NCI-H2029 treated with DMSO at 0.1 percent for 48 hours (cell line): ENCODE data around the gene MED15.

ENCODE experiments used
- DNase-seq: peaks from one replicate; lab custom pipeline; 2025; lab: John Stamatoyannopoulos, UW

The MED15 gene

GRCh38 chr22:20571531-20572007, 64.2 kb downstream of the MED15 start:
- DNase-seq, result no peak

GRCh38 chr22:20572132-20572802, 64.9 kb downstream of the MED15 start:
- DNase-seq, result no peak

- no peak for DNase-seq
Observed at GRCh38 chr22:20573176-20573832, 65.9 kb downstream of the MED15 start.

- DNase-seq, result no peak
Observed at GRCh38 chr22:20573833-20574615, 66.6 kb downstream of the MED15 start.

DNA sequence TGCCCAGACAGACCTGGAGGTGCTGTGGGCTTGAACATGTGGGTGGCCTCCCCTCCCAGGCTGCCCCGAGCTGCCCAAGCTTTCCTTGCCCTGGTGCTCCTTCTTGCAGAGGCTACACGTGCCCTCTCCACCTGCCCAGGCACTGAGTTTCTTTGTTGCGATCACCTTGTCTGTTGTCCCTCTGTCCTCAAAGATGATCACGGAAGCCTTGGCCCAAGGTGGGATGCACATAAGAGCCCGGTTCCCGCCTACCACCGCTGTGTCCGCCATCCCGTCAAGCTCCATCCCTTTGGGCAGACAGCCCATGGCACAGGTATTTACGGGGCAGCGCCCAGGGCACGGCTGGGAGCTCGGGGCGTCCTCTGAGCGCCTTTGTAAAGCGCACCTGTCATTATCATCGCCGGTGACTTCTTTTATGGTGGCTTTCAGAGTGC, 67.5 kb downstream of the MED15 start:
- no peak for DNase-seq

GRCh38 chr22:20575724-20576444, 68.5 kb downstream of the MED15 start:
- DNase-seq, result no peak

DNA sequence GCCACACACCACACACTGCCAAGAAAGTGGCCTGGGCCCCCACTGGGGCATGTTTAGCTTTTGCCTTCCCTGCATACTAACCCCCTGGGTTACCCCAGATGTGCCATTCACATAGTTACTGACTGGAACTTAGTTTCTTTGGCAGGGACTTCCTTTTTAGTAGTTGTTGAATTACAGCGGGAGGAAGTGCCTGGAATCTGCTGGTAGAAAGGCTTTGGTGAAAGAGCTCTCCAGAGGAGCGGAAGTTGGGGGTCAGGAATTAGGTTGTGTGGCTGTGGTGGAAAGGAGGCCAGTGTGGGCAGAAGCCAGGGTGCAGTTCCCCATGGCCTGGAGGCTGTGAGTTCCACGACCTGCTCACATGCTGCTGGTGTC, 69.0 kb downstream of the MED15 start:
- DNase-seq, result no peak

DNA sequence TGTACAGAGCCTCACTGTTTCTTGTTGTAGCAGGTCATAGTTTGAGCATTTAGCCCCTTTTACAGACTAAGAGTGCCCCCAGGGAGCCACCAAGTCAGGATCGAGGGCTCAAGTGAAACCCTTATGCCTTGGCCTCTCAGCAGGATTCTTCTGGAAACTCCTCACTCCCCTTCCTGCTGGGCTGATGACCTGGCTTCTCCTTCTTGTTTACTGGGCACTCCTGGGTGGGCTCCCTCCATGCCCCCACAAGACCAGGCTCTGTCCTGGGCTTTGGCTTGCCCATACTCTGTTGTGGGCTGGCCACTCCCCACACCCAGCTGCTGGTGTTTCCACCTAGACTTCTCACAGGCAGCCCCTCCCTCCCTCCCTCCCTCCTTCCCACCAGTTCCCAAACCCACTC, 69.6 kb downstream of the MED15 start:
- no peak for DNase-seq

DNA sequence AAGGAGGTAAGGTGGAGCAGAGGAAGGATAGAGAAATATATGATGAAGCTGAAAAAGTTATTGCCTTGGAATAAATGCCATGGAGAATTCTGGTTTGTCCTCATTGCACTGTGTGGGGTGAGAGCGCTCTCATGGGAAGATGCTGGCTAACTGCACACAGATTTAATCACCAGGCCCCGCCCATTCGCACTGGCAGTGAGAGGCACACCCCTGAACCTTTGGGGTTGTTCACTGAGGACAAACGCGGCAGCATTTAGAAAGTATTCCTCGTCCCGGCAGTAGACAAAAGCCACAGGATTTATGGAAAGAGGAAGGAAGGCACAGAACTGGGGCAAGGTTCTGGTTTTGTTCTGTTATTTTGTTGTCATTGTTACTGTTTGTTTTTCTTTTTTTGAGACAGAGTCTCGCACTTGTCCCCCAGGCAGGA, 70.2 kb downstream of the MED15 start:
- no peak for DNase-seq

GRCh38 chr22:20578192-20578591, 70.8 kb downstream of the MED15 start:
- DNase-seq, result no peak

DNA sequence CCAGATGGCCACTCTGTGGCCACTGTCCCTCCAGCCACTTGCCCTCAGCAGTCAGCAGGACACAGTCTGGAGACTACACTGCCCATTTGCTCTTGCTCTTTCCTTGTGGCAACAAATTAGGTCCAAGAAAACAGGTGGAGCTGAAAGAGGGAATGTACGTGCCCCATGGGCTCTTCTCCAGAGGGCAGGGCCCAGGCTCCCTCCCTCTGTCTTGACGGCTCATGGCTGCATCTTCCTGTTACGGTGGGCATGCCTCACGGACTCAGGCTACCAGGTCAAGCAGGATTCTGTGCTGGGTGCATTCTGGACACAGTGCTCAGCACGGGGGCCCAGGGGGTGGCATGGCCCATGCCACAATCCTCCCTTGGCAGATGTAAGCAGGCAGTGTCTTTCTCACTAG, 71.3 kb downstream of the MED15 start:
- no peak for DNase-seq

- DNase-seq, result no peak
Observed at GRCh38 chr22:20579273-20580120, 72.1 kb downstream of the MED15 start.

DNA sequence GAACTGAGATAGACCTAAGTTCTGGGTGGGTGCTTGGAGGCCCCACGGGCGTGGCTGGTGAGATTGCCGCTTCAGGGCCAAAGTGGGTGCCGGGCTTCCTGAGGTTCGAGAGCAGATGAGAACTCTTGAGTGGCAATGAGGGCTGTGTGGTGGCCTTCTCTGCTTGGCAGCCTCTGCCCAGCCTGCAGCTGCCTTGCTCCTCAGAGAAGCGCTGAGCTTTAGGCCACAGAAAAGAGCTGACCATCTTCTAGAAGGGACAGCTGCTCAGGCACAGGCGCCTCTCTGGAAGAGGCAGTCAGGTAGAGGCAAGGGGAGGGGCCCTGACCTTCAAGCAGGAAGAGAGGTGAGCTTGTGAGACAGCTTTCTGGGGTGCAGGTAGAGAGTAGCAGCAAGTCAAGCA, 72.8 kb downstream of the MED15 start:
- DNase-seq, result no peak

GRCh38 chr22:20580611-20581502, 73.4 kb downstream of the MED15 start:
- DNase-seq, result no peak

GRCh38 chr22:20581503-20582170, 74.2 kb downstream of the MED15 start:
- no peak for DNase-seq

- DNase-seq, result no peak
Observed at GRCh38 chr22:20582171-20582511, 74.7 kb downstream of the MED15 start.

GRCh38 chr22:20582520-20583361, 75.3 kb downstream of the MED15 start:
- DNase-seq, result no peak

DNA sequence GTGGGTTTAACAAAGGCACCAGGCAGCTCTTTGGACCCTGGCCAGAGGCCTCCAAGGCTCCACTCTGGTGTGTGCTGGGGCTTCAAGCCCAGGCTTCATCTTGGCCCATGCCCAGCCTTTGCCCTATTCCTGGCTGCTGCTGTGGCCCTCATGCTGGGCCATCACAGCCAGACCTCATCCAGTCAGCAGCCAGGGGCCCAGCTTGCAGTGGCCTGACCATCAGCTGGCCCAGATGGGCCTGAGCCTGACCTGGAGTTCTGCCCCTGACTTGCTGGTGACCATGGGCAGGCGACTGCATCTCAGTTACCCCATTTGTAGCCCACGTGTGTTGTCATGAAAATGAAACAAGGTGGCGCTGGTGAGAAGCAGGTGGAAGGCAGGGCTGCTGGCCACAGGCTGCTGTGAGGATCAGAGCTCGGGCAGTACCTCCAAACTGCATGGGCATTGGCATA, 76.1 kb downstream of the MED15 start:
- no peak for DNase-seq
